GM06990 (cell line): ENCODE results near the gene DUSP19.
A peak's percentile ranks its signal among the peaks of the same experiment; 100 is the strongest.

Experiments used
- DNase-seq: peaks from one replicate; pipeline ENCODE4 v3.0.0-alpha.2; 2011; ENCODE audit not compliant: insufficient read length; ENCODE audit errors: extremely low read depth
- H3K27me3 ChIP-seq: replicated peaks from 2 replicates; pipeline ENCODE4 v1.6.0; 2011; ENCODE audit warnings: low read length; ENCODE audit not compliant: control insufficient read depth, insufficient read depth
- H3K36me3 ChIP-seq: 2 replicates; pipeline ENCODE4 v1.5.1; 2011; ENCODE audit warnings: low read length; ENCODE audit not compliant: control insufficient read depth, insufficient read depth
- H3K4me3 ChIP-seq: replicated peaks from 2 replicates; pipeline ENCODE4 v1.5.1; 2011; ENCODE audit warnings: low read depth, mild to moderate bottlenecking, control low read depth, low read length
- TF ChIP-seq, protein P1 (sequence below): IDR thresholded peaks from 2 replicates; pipeline ENCODE4 v1.5.1; 2011; ENCODE audit warnings: low read length, control low read depth, mild to moderate bottlenecking, inconsistent platforms; ENCODE audit not compliant: insufficient read depth, poor library complexity, severe bottlenecking

Gene DUSP19

DNA sequence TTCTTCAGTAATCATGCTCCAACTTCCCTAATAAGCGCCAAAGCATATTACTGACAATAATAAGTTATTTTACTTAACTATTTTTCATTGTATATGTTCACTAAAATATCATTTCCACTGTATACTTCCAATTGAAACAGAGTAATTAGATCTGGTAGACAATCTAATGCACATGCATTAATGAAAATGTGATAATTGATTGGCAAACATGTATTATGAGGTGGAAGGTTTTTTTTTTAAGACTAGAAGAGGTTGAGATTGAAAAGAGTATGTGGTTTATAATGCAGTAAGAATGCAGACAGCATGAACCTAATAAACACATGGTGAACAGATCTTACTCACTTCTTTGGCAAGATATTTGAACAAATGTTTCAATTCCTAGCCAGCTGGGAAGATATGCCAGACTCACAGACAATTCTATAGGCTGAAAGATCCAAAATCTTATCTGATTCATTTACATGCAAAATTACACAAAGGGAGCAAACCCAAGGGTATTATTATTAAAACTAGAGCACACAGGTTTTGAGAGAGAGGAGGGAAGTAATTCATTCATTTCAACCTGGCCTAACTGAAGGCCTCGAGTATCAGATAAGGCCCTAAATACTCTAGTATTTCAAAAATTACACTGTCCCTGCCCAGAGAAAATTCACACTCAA lies 43.1 kb upstream of the DUSP19 start:
- no peak overlapping the region for H3K4me3 ChIP-seq

DNA sequence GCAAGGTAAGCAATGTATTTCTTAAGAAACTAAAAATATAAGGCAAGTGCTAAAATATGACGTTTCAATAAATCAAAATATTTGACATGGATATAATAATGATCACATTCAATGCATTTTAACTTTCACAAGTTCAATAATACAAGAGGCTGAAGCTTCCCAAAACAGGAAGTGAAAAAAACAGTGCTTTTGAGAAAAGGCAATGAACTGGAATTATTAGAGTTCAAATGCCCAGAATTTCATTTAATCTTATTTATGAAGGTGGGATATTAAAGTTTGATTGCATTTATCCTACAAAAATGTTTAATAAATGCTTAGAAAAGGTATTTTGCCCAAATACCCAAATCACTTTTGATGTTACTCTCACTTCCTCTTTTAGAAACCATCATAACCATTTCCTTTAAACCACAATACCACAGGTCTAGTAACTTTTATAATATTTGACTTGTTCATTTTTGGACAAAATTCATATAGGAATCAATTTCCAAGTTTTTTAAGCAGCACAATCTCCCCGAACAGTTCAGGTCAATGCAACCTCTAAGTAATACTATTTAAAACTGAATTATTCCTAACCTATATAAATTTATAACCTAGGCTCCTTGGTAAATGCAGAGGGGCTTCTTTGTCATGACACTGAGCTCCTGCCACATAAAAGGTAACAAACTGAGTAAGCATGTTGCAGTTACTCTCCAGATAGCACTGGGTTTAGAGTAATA lies 42.4 kb upstream of the DUSP19 start:
- TF ChIP-seq, protein P1, sequence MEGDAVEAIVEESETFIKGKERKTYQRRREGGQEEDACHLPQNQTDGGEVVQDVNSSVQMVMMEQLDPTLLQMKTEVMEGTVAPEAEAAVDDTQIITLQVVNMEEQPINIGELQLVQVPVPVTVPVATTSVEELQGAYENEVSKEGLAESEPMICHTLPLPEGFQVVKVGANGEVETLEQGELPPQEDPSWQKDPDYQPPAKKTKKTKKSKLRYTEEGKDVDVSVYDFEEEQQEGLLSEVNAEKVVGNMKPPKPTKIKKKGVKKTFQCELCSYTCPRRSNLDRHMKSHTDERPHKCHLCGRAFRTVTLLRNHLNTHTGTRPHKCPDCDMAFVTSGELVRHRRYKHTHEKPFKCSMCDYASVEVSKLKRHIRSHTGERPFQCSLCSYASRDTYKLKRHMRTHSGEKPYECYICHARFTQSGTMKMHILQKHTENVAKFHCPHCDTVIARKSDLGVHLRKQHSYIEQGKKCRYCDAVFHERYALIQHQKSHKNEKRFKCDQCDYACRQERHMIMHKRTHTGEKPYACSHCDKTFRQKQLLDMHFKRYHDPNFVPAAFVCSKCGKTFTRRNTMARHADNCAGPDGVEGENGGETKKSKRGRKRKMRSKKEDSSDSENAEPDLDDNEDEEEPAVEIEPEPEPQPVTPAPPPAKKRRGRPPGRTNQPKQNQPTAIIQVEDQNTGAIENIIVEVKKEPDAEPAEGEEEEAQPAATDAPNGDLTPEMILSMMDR = no peak
- no peaks in the 10 kb centered on the region for H3K27me3 ChIP-seq
- DNase-seq = peak; percentile 64
- H3K36me3 ChIP-seq = no peaks in the 10 kb centered on the region
- no peak overlapping the region for H3K4me3 ChIP-seq

More for the DNA sequence above, 43.1 kb upstream of the DUSP19 start:
- H3K27me3 ChIP-seq = no peaks in the 10 kb centered on the region
- TF ChIP-seq, protein P1 = no peak
- no peak for DNase-seq
- H3K36me3 ChIP-seq = no peaks in the 10 kb centered on the region

- Histone ChIP-seq H3K36me3 (no peaks in the 10 kb centered on the region), H3K4me3 (peak overlapping the region; percentile 70), H3K27me3 (no peaks in the 10 kb centered on the region)
- TF ChIP-seq, protein P1 = no peak
- no peak for DNase-seq
Observed at GRCh38 chr2:183037074-183037552, 41.4 kb upstream of the DUSP19 start.

DNA sequence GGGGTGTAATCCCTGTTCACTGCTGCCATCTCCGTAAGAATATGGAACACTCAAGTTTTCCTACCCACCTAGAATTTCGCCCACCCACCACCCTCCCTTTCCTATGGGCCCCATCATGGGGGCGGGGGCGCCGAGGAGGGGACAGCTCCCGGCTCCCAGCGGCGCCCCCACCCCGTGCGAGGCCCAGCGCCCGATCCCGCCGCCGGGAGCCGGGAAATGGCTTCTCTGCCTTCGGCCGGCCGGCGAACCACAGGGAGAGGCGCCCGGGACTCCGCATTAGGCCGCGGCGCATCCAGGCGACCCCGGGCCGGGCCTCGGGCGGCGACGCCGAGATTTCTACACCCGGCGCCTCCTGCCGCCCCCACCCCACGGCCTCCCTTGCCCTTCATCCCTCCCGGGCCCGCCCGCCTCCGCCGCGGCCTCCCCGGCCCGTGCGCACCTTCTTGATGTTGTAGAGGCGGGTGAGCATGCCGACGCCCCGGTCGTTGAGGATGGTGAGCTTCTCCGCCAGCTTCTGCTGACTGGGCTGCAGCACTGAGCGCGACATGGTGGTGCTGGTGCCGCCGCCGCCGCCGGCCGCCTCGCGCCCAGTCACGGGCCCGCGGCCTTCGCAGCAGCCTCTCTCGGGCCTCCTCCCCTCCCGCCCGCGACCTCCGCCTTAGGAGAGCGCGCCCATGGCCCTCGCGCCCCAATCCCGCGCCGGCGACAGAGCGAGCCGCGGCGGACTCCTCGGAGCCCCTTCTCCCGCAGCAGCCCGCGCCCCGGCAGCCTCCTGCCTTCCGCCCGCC lies 40.8 kb upstream of the DUSP19 start:
- DNase-seq = peak; percentile 69
- H3K36me3 ChIP-seq = no peaks in the 10 kb centered on the region
- TF ChIP-seq, protein P1 = no peak
- no peaks in the 10 kb centered on the region for H3K27me3 ChIP-seq
- H3K4me3 ChIP-seq = peak overlapping the region; percentile 70

DNA sequence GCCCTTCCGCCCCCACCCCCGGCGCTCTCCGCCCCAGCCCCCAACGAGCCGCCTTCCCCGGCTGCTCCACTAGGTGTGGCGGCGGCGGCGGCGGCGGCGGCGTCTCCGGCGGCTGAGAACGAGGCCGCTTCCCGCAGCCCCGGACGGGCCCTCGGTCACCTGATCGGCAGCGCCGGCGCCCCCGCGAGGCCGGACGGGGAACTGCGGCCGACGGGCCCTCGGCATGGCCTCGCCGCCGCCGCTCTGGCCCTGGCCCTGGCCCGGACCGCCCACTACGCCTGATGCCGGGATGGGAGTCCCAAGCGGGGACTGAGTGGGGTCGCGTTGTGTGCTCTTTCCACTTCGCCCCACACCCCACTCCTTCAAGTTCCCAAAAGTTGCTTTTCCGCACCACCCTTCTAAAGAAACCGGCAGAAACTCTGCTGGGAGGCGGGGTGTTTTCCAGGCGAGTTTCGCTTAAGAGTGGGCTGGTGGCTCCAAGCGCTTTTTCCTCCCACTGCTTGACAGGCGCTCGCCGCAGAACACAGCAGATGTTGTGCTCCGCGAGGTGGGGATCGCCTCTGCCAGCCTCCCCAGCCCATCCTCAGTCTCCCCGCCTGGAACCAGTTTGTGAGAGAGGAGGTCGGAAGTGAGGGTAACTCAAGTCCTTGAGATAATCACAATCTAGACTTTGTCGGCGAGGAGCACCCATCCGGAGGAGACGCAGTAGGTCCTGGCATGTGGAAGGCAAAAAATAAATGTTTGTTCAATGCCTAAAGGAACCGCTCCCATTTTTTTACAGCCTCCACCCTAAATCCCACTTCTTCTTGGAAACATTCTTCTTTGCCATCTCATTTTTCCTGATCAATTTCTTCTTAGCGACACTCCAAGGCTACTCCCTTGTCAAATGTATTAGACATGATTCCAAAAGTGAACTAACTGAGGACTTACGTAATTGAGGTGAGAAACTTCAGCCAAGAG lies 39.9 kb upstream of the DUSP19 start, which contains the start of gene NCKAP1:
Gene NCKAP1 (minus strand): TSS at position 117 of the 960 bp plus-strand sequence. CDS start 358 bp downstream, outside the sequence.
- Histone ChIP-seq H3K27me3 (no peaks in the 10 kb centered on the region), H3K36me3 (no peaks in the 10 kb centered on the region), H3K4me3 (peak within 1 kb of the TSS; percentile 70)
- TF ChIP-seq, protein P1 = peak; percentile 34
- peak; percentile 86 for DNase-seq
